OCI-LY3 (cell line): Measurements from ENCODE around the gene CKAP5.

Source experiments
- H2AFZ ChIP-seq: fragments of 200-600, 300-600 bp; shearing (Covaris generic); 2 replicates; pipeline ENCODE4 v1.6.0; 2014; ENCODE audit warnings: antibody characterized with exemption, low read depth, low read length
- H3K27ac ChIP-seq: fragments of 200-600, 300-600 bp; sonication (generic); 2 replicates; pipeline ENCODE4 v1.5.1; 2014; ENCODE audit warnings: mild to moderate bottlenecking, low read length, moderate library complexity, mixed read lengths
- H3K27me3 ChIP-seq: fragments of 200-600, 300-600 bp; sonication (generic); 2 replicates; pipeline ENCODE4 v1.6.1; 2014; ENCODE audit warnings: low read depth, low read length, mixed read lengths
- H3K36me3 ChIP-seq: fragments of 200-600, 300-600 bp; sonication (generic); replicated peaks from 2 replicates; pipeline ENCODE3; 2014; ENCODE audit warnings: low read depth, low read length, mixed read lengths
- H3K4me1 ChIP-seq: fragments of 300-600, 200-600 bp; sonication (generic); 2 replicates; pipeline ENCODE4 v1.6.1; 2014; ENCODE audit warnings: low read length, mixed read lengths
- H3K4me2 ChIP-seq: fragments of 200-600, 300-600 bp; sonication (generic); 2 replicates; pipeline ENCODE4 v1.6.1; 2014; ENCODE audit warnings: low read length, mixed read lengths
- H3K4me3 ChIP-seq: fragments of 300-600, 200-600 bp; sonication (generic); 2 replicates; pipeline ENCODE4 v1.5.1; 2014; ENCODE audit warnings: antibody characterized with exemption, mild to moderate bottlenecking, low read length, moderate library complexity
- H3K79me2 ChIP-seq: fragments of 300-600, 200-600 bp; shearing (Covaris generic); 2 replicates; pipeline ENCODE4 v1.6.1; 2014; ENCODE audit warnings: mild to moderate bottlenecking, low read length, mixed read lengths
- H3K9ac ChIP-seq: fragments of 300-600, 200-600 bp; shearing (Covaris generic); 2 replicates; pipeline ENCODE4 v1.6.0; 2014; ENCODE audit warnings: mild to moderate bottlenecking, low read length, moderate library complexity
- H3K9me3 ChIP-seq: fragments of 200-600, 300-600 bp; shearing (Covaris generic); 2 replicates; pipeline ENCODE4 v1.6.1; 2014; ENCODE audit warnings: low read length, mixed read lengths; ENCODE audit not compliant: insufficient read depth
- H4K20me1 ChIP-seq: fragments of 200-600, 300-600 bp; sonication (generic); 2 replicates; pipeline ENCODE4 v1.6.1; 2016; ENCODE audit warnings: low read length, mixed read lengths; ENCODE audit not compliant: insufficient read depth
- CTCF ChIP-seq: fragments of 200-600, 300-600 bp; sonication (generic); IDR thresholded peaks from 2 replicates; pipeline ENCODE4 v1.5.1; 2014; ENCODE audit warnings: antibody characterized with exemption, low read length, low read depth
- EZH2phosphoT487 ChIP-seq: fragments of 200-600 bp; shearing (Covaris generic); IDR thresholded peaks from 2 replicates; pipeline ENCODE4 v1.6.1; 2018; ENCODE audit warnings: antibody characterized with exemption, mixed run types, low read depth

Gene CKAP5

GRCh38 chr11:46889251-46889650 lies 43.2 kb upstream of the CKAP5 start:
- peaks cover 4% of the 10 kb centered on the region for H3K36me3 ChIP-seq
- no peaks in the 10 kb centered on the region for H3K27me3 ChIP-seq
- no peak for TF ChIP-seq CTCF
- no peak for TF ChIP-seq EZH2phosphoT487
- no peaks in the 10 kb centered on the region for H3K9me3 ChIP-seq
- H3K4me1 ChIP-seq = peaks cover 3% of the 10 kb centered on the region; the same call in 1 of the 2 replicates
- H3K4me2 ChIP-seq = no peak overlapping the region
- H3K4me3 ChIP-seq = no peak overlapping the region
- H4K20me1 ChIP-seq = no peaks in the 10 kb centered on the region
- H3K9ac ChIP-seq = no peak overlapping the region
- no peak overlapping the region for H2AFZ ChIP-seq
- H3K27ac ChIP-seq = no peak overlapping the region
- H3K79me2 ChIP-seq = no peaks in the 10 kb centered on the region

- TF ChIP-seq EZH2phosphoT487 = no peak
- TF ChIP-seq CTCF = no peak
- no peaks in the 10 kb centered on the region for H3K79me2 ChIP-seq
- no peak overlapping the region for H3K4me3 ChIP-seq
- H3K4me1 ChIP-seq = peaks cover 3% of the 10 kb centered on the region; the same call in 1 of the 2 replicates
- no peak overlapping the region for H3K4me2 ChIP-seq
- peaks cover 4% of the 10 kb centered on the region for H3K36me3 ChIP-seq
- H2AFZ ChIP-seq = no peak overlapping the region
- H3K9me3 ChIP-seq = no peaks in the 10 kb centered on the region
- H3K9ac ChIP-seq = no peak overlapping the region
- H3K27ac ChIP-seq = no peak overlapping the region
- H3K27me3 ChIP-seq = no peaks in the 10 kb centered on the region
- no peaks in the 10 kb centered on the region for H4K20me1 ChIP-seq
These were observed 42.6 kb upstream of the CKAP5 start for GRCh38 chr11:46888636-46889035.

GRCh38 chr11:46886211-46886610 lies 40.1 kb upstream of the CKAP5 start:
- H3K4me3 ChIP-seq = no peak overlapping the region
- H2AFZ ChIP-seq = no peak overlapping the region
- peaks cover 3% of the 10 kb centered on the region; the same call in 1 of the 2 replicates for H3K4me1 ChIP-seq
- H3K9ac ChIP-seq = no peak overlapping the region
- H3K27me3 ChIP-seq = no peaks in the 10 kb centered on the region
- H3K9me3 ChIP-seq = no peaks in the 10 kb centered on the region
- no peaks in the 10 kb centered on the region for H4K20me1 ChIP-seq
- H3K79me2 ChIP-seq = no peaks in the 10 kb centered on the region
- TF ChIP-seq EZH2phosphoT487 (no peak), CTCF (no peak)
- H3K27ac ChIP-seq = no peak overlapping the region
- H3K36me3 ChIP-seq = peaks cover 4% of the 10 kb centered on the region
- H3K4me2 ChIP-seq = no peak overlapping the region

GRCh38 chr11:46879056-46879585 lies 33.0 kb upstream of the CKAP5 start:
- TF ChIP-seq EZH2phosphoT487 (no peak), CTCF (no peak)
- Histone ChIP-seq H3K27ac (no peak overlapping the region), H3K4me3 (no peak overlapping the region), H3K9me3 (no peaks in the 10 kb centered on the region), H3K27me3 (no peaks in the 10 kb centered on the region), H4K20me1 (no peaks in the 10 kb centered on the region), H3K79me2 (no peaks in the 10 kb centered on the region), H3K4me1 (no peaks in the 10 kb centered on the region), H2AFZ (no peak overlapping the region), H3K4me2 (no peak overlapping the region), H3K9ac (no peak overlapping the region), H3K36me3 (no peaks in the 10 kb centered on the region)
